Ishikawa (cell line): Measurements from ENCODE around the gene ITFG1.

ENCODE experiments used
- CREB1 ChIP-seq: IDR thresholded peaks from 2 replicates; pipeline ENCODE4 v1.6.1; 2012; ENCODE audit warnings: low read depth
- EGR1 ChIP-seq: IDR thresholded peaks from 2 replicates; pipeline ENCODE4 v1.6.1; 2012
- EP300 ChIP-seq: IDR thresholded peaks from 2 replicates; pipeline ENCODE4 v1.6.1; 2012; ENCODE audit warnings: borderline replicate concordance
- RAD21 ChIP-seq: IDR thresholded peaks from 2 replicates; pipeline ENCODE4 v1.6.1; 2012; ENCODE audit warnings: low read depth
- TCF12 ChIP-seq: IDR thresholded peaks from 2 replicates; pipeline ENCODE4 v1.6.1; 2012; ENCODE audit warnings: low read depth
- TF ChIP-seq, protein P1 (sequence below): IDR thresholded peaks from 2 replicates; pipeline ENCODE4 v1.6.1; 2012; ENCODE audit warnings: low read depth, mild to moderate bottlenecking
- TF ChIP-seq, protein P2 (sequence below): IDR thresholded peaks from 2 replicates; pipeline ENCODE4 v1.6.1; 2012

- TF ChIP-seq, protein P1, sequence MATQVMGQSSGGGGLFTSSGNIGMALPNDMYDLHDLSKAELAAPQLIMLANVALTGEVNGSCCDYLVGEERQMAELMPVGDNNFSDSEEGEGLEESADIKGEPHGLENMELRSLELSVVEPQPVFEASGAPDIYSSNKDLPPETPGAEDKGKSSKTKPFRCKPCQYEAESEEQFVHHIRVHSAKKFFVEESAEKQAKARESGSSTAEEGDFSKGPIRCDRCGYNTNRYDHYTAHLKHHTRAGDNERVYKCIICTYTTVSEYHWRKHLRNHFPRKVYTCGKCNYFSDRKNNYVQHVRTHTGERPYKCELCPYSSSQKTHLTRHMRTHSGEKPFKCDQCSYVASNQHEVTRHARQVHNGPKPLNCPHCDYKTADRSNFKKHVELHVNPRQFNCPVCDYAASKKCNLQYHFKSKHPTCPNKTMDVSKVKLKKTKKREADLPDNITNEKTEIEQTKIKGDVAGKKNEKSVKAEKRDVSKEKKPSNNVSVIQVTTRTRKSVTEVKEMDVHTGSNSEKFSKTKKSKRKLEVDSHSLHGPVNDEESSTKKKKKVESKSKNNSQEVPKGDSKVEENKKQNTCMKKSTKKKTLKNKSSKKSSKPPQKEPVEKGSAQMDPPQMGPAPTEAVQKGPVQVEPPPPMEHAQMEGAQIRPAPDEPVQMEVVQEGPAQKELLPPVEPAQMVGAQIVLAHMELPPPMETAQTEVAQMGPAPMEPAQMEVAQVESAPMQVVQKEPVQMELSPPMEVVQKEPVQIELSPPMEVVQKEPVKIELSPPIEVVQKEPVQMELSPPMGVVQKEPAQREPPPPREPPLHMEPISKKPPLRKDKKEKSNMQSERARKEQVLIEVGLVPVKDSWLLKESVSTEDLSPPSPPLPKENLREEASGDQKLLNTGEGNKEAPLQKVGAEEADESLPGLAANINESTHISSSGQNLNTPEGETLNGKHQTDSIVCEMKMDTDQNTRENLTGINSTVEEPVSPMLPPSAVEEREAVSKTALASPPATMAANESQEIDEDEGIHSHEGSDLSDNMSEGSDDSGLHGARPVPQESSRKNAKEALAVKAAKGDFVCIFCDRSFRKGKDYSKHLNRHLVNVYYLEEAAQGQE: no peak
- TF ChIP-seq RAD21 (no peak), EP300 (no peak), TCF12 (no peak), EGR1 (no peak), CREB1 (no peak)
- TF ChIP-seq, protein P2, sequence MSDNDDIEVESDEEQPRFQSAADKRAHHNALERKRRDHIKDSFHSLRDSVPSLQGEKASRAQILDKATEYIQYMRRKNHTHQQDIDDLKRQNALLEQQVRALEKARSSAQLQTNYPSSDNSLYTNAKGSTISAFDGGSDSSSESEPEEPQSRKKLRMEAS: no peak
These were observed 46.8 kb upstream of the ITFG1 start for GRCh38 chr16:47507701-47508100.
